GM23248 (cell line): Measurements from ENCODE around the gene HS3ST1. TPM values are rescaled to one million over a fixed set of nuclear protein-coding genes. Genes with fewer than 3 reads are reported as not detected.
A peak's percentile ranks its signal among the peaks of the same experiment; 100 is the strongest.

Experiments used
- DNase-seq: peaks from one replicate; pipeline ENCODE4 v3.0.0-alpha.2; 2015
- H2AFZ ChIP-seq: fragments of 200-600 bp; sonication (generic); 2 replicates; pipeline ENCODE4 v1.6.1; 2016; ENCODE audit warnings: antibody characterized with exemption
- H3F3A ChIP-seq: fragments of 200-600 bp; sonication (generic); 2 replicates; pipeline ENCODE4 v1.6.1; 2016; ENCODE audit warnings: mild to moderate bottlenecking, antibody characterized with exemption, mixed run types; ENCODE audit not compliant: insufficient read depth
- H3K27ac ChIP-seq: fragments of 200-600 bp; sonication (generic); 2 replicates; pipeline ENCODE4 v1.5.1; 2016; ENCODE audit warnings: mild to moderate bottlenecking
- H3K27me3 ChIP-seq: fragments of 200-600 bp; sonication (generic); replicated peaks from 2 replicates; pipeline ENCODE4 v1.6.1; 2016; ENCODE audit warnings: mild to moderate bottlenecking; ENCODE audit not compliant: insufficient read depth
- H3K36me3 ChIP-seq: fragments of 200-600 bp; sonication (generic); 2 replicates; pipeline ENCODE4 v1.6.1; 2016; ENCODE audit warnings: low read depth, mild to moderate bottlenecking
- H3K4me1 ChIP-seq: fragments of 200-600 bp; sonication (generic); 2 replicates; pipeline ENCODE4 v1.6.1; 2016; ENCODE audit warnings: mild to moderate bottlenecking; ENCODE audit not compliant: insufficient read depth
- H3K4me2 ChIP-seq: fragments of 200-600 bp; sonication (generic); one replicate; pipeline ENCODE4 v1.6.1; 2016; ENCODE audit warnings: mild to moderate bottlenecking; ENCODE audit not compliant: unreplicated experiment
- H3K4me3 ChIP-seq: fragments of 200-600 bp; sonication (generic); 2 replicates; pipeline ENCODE4 v1.5.1; 2016; ENCODE audit warnings: mild to moderate bottlenecking
- H3K79me2 ChIP-seq: fragments of 200-600 bp; sonication (generic); 2 replicates; pipeline ENCODE4 v1.6.1; 2016; ENCODE audit warnings: mild to moderate bottlenecking; ENCODE audit not compliant: insufficient read depth
- H3K9ac ChIP-seq: fragments of 200-600 bp; sonication (generic); 2 replicates; pipeline ENCODE4 v1.6.1; 2016; ENCODE audit warnings: mild to moderate bottlenecking
- H3K9me2 ChIP-seq: fragments of 200-600 bp; sonication (generic); 2 replicates; pipeline ENCODE4 v1.6.1; 2016; ENCODE audit warnings: mixed run types, mild to moderate bottlenecking, moderate library complexity; ENCODE audit not compliant: insufficient read depth
- H3K9me3 ChIP-seq: fragments of 200-600 bp; sonication (generic); one replicate; pipeline ENCODE4 v1.6.1; 2017; ENCODE audit warnings: low read depth
- H4K20me1 ChIP-seq: fragments of 200-600 bp; sonication (generic); 2 replicates; pipeline ENCODE4 v1.6.0; 2016; ENCODE audit not compliant: insufficient read depth
- EZH2 ChIP-seq: fragments of 200-600 bp; sonication (generic); IDR thresholded peaks from 2 replicates; pipeline ENCODE4 v1.6.1; 2018; ENCODE audit warnings: antibody characterized with exemption, mild to moderate bottlenecking; ENCODE audit not compliant: insufficient read depth, poor library complexity, severe bottlenecking
- EZH2phosphoT487 ChIP-seq: fragments of 200-600 bp; sonication (generic); IDR thresholded peaks from 2 replicates; pipeline ENCODE4 v1.6.1; 2018; ENCODE audit warnings: antibody characterized with exemption, moderate library complexity, mild to moderate bottlenecking, low read depth; ENCODE audit not compliant: insufficient read depth
- WGBS, 2 experiments: methylation state at CpG; one replicate each; pipeline ENCODE4 v1.1.6; 2015 to 2017; ENCODE audit warnings: low lambda C conversion rate in 2 of 2, low coverage in 1 of 2; ENCODE audit errors: missing lambda C conversion rate in 2 of 2; 5-methylcytosine and 5-hydroxymethylcytosine counted together
- in situ Hi-C: fragments of 300-500 bp; cut with MboI; formaldehyde crosslinking; loops from 2 replicates; pipeline ENCODE4 v1.15.0; 2020
- polyA plus RNA-seq: library from polyadenylated mRNA; unstranded; fragments of >200 nt; fragmentation: Nextera tagmentation; extraction: Ambion mirVana; gene quantifications from 2 replicates; pipeline ENCODE4 v1.2.1, GENCODE V29; 2016
- total RNA-seq: library from RNA; depleted of rRNA; stranded (reverse); fragments of >200 nt; shearing (Covaris generic); gene quantifications from 2 replicates; pipeline ENCODE4 v1.2.3, GENCODE V29; 2014

HS3ST1 gene
- total and polyA plus RNA-seq, 2 experiments from 2014 or later, result not detected

GRCh38 chr4:11431111-11431510, 2.4 kb upstream of the HS3ST1 start:
- no peaks in the 10 kb centered on the region for H3K9me3 ChIP-seq
- no peak overlapping the region for H3K27ac ChIP-seq
- H3K9ac ChIP-seq, result no peak overlapping the region
- H3F3A ChIP-seq, result no peaks in the 10 kb centered on the region
- H3K36me3 ChIP-seq, result no peaks in the 10 kb centered on the region
- no peak overlapping the region for H3K4me2 ChIP-seq
- DNase-seq, result no peak
- no peaks in the 10 kb centered on the region for H4K20me1 ChIP-seq
- in situ Hi-C loops, result loop anchor here (25.0 kb wide), 1 partner anchor 869 kb away; no protein-coding TSS in a partner anchor
- H3K4me3 ChIP-seq, result no peak overlapping the region
- H3K9me2 ChIP-seq, result no peaks in the 10 kb centered on the region
- no peaks in the 10 kb centered on the region for H3K4me1 ChIP-seq
- 29 to 33% methylated on average over 4 of the region's 4 CpGs for WGBS, 2 experiments
- H3K27me3 ChIP-seq, result peaks cover 8% of the 10 kb centered on the region; the same call in 1 of the 2 replicates
- H2AFZ ChIP-seq, result no peak overlapping the region
- TF ChIP-seq EZH2phosphoT487, result no peak
- TF ChIP-seq EZH2, result no peak
- H3K79me2 ChIP-seq, result no peaks in the 10 kb centered on the region

DNA sequence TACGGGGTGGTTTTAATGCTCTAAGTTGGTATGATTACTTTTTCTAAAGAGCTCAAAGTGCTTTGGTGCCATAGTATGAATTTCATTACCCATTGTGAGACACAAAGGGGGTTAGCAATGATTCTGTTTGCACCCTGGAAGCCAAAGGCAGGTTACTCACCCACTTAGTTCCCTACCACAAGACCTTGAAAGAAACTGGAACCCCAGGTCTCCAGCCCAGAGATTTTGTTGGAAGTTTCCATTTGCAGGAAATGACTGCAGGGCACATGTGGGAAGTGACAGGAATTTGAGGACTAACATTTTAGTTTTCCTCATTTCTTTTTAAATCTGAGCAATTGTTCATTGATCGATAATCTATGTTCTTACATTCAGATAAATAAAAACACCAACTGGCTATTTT, 1.8 kb upstream of the HS3ST1 start:
- in situ Hi-C loops, result loop anchor here (25.0 kb wide), 1 partner anchor 868 kb away; no protein-coding TSS in a partner anchor
- Histone ChIP-seq H3K9me3 (no peaks in the 10 kb centered on the region), H3K36me3 (no peaks in the 10 kb centered on the region), H3K9me2 (no peaks in the 10 kb centered on the region), H3K27ac (no peak overlapping the region), H4K20me1 (no peaks in the 10 kb centered on the region), H3K4me1 (no peaks in the 10 kb centered on the region), H3K4me2 (no peak overlapping the region), H2AFZ (no peak overlapping the region), H3K9ac (no peak overlapping the region), H3F3A (no peaks in the 10 kb centered on the region), H3K27me3 (peaks cover 8% of the 10 kb centered on the region; the same call in 1 of the 2 replicates), H3K79me2 (no peaks in the 10 kb centered on the region), H3K4me3 (no peak overlapping the region)
- WGBS, 2 experiments, result 38 to 44% methylated on average over 2 of the region's 2 CpGs
- no peak for DNase-seq
- TF ChIP-seq EZH2phosphoT487, result no peak
- TF ChIP-seq EZH2, result no peak

DNA sequence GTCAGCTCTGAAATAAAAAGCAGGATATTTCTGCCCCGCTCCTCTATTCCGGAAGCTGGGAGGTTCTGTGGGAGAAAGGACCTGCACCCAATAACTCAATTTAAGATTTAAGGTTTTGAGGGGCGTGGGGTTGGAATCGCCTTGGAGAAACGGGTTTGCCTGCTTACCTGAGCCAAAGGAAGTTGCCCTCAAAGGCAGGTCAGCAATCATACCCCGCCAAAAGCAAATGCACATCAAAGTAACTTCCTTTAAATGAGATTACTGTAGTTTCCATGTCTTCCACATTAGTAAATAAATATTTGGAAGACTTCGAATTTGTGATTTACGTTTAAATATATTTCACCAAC, 978 bp upstream of the HS3ST1 start:
- H2AFZ ChIP-seq, result no peak overlapping the region
- H3K27ac ChIP-seq, result no peak overlapping the region
- no peaks in the 10 kb centered on the region for H3K9me2 ChIP-seq
- H3K4me1 ChIP-seq, result no peaks in the 10 kb centered on the region
- H3F3A ChIP-seq, result no peaks in the 10 kb centered on the region
- no peak overlapping the region for H3K4me2 ChIP-seq
- no peaks in the 10 kb centered on the region for H3K36me3 ChIP-seq
- in situ Hi-C loops, result loop anchor here (25.0 kb wide), 1 partner anchor 867 kb away; no protein-coding TSS in a partner anchor
- WGBS, 2 experiments, result 9 to 11% methylated on average over 8 of the region's 8 CpGs
- H3K4me3 ChIP-seq, result no peak overlapping the region
- DNase-seq, result no peak
- H3K79me2 ChIP-seq, result no peaks in the 10 kb centered on the region
- no peak for TF ChIP-seq EZH2phosphoT487
- TF ChIP-seq EZH2, result no peak
- no peaks in the 10 kb centered on the region for H4K20me1 ChIP-seq
- H3K9me3 ChIP-seq, result no peaks in the 10 kb centered on the region
- no peak overlapping the region for H3K9ac ChIP-seq
- peaks cover 8% of the 10 kb centered on the region; the same call in 1 of the 2 replicates for H3K27me3 ChIP-seq

DNA sequence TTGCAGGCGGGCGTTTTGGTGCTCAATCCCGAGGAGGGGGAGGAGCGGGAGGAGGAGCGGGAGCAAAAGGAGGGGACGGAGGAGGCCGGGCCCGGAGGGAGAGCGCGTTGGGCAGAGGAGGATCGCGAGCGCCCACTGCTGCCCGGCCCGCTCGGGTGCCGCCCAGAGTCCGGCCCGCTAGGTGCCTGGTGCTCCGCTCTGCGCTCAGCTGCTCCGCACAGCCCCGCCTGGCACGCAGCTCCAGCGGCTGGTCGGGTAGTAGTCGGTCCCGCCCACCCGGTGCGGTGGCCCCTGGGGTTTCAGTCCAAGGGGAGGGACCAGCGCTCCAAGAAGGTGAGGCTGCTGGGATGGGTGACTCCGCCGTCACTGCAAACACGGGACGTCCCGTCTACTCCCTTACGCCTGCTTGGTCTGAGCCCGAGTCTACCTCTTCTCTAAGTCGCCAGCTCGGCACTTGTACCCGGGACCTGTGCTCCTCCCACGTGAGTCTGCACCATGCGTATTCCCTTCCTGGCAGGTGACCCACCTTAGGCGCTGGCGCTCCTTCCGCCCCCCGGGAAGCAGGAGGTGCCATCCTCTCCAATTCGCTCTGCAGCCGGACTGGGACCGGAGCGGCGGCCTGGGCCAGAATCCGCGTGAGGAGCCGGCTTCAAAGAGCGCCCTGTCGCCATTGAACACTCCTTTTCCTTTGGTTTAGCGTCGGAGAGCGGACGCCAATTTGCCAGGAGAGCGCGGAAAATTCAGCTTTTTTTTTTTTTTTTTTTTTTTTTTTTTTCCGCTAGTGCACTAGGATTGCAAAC, 405 bp upstream of the HS3ST1 start:
- Histone ChIP-seq H3K9me2 (no peaks in the 10 kb centered on the region), H3K79me2 (no peaks in the 10 kb centered on the region), H3K27ac (no peak overlapping the region), H4K20me1 (no peaks in the 10 kb centered on the region), H2AFZ (no peak overlapping the region), H3K4me1 (no peaks in the 10 kb centered on the region), H3K36me3 (no peaks in the 10 kb centered on the region), H3F3A (no peaks in the 10 kb centered on the region), H3K9ac (no peak overlapping the region), H3K4me3 (no peak overlapping the region), H3K9me3 (no peaks in the 10 kb centered on the region), H3K27me3 (peaks cover 8% of the 10 kb centered on the region; the same call in 1 of the 2 replicates), H3K4me2 (no peak overlapping the region)
- TF ChIP-seq EZH2phosphoT487 (no peak), EZH2 (no peak)
- 6 to 7% methylated on average over 42 to 44 of the region's 64 CpGs for WGBS, 2 experiments
- in situ Hi-C loops, result loop anchor here (25.0 kb wide), 1 partner anchor 867 kb away; no protein-coding TSS in a partner anchor
- DNase-seq, result peak; percentile 27
